HL-60/S4 treated with retinoic acid at 250 ng/mL for 4 days and 3 days (cell line): ENCODE data around the gene GALNT14.

ENCODE experiments used
- in situ Hi-C: fragments of 300-500 bp; cut with MboI; formaldehyde crosslinking; loops from 2 replicates; pipeline ENCODE4 v1.7.0; 2022; ENCODE audit warnings: low sequenced_read_pairs

The GALNT14 gene

GRCh38 chr2:30865243-30865642 lies 273.0 kb downstream of the GALNT14 start:
- in situ Hi-C loops = no loop called here

GRCh38 chr2:30862054-30862651 lies 276.1 kb downstream of the GALNT14 start:
- in situ Hi-C loops = no loop called here

GRCh38 chr2:30860726-30861125 lies 277.5 kb downstream of the GALNT14 start:
- in situ Hi-C loops = no loop called here
